HG03196 (cell line): ENCODE measurements around the gene HMCN1.

Source experiments
- ATAC-seq: cut with Tn5 transposase; IDR thresholded peaks from one replicate; pipeline ENCODE4 v1.9.1; 2021; ENCODE audit not compliant: unreplicated experiment

HMCN1 gene

DNA sequence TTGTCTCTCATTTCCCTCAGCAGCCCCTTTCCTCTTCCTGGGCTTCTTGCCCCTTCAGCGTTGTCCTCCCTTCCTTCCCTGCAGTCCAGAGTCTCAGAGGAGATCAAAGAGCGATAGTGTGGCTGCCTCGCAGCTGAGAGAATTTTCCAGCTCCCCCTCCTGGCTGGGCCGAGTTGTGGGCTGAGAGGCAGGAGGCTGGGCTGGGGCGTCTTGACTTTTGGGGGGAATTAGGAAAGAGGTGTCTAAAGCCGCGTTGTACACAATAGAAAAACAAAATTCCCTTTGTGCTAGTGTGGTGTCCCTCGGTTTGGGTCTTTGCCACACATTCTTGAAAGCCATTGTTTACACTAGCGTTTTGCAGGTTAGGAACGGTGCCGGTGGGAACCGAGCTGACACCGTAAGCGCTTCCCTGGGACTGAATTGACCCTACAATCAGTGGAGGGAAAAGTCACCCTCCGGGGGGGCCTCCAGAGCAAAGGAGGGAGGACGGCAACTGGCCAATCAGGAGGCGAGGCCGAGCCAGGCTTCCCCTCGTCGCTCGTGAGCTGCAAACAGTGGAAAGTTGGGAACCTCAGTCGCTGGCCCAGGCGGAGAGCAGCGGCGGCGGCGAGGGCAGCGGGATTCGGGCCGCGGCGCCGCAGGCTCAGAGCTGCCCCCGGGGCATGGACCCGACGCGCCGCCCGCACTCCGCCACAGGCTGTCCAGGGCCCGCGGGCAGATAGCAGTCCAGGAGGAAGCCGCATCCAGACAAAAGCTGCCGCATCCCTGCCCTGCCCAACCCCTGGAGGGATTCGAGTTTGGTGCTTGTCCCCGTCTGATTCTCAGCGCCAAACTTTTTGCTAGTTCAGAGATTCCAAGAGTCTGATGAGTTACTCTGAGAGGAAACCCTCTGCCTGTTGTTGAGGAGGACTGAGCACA, at the start of gene HMCN1:
Gene HMCN1 (plus strand): TSS at position 574 of the 918 bp plus-strand sequence. CDS start 389 bp downstream, outside the sequence.
- no peak for ATAC-seq

DNA sequence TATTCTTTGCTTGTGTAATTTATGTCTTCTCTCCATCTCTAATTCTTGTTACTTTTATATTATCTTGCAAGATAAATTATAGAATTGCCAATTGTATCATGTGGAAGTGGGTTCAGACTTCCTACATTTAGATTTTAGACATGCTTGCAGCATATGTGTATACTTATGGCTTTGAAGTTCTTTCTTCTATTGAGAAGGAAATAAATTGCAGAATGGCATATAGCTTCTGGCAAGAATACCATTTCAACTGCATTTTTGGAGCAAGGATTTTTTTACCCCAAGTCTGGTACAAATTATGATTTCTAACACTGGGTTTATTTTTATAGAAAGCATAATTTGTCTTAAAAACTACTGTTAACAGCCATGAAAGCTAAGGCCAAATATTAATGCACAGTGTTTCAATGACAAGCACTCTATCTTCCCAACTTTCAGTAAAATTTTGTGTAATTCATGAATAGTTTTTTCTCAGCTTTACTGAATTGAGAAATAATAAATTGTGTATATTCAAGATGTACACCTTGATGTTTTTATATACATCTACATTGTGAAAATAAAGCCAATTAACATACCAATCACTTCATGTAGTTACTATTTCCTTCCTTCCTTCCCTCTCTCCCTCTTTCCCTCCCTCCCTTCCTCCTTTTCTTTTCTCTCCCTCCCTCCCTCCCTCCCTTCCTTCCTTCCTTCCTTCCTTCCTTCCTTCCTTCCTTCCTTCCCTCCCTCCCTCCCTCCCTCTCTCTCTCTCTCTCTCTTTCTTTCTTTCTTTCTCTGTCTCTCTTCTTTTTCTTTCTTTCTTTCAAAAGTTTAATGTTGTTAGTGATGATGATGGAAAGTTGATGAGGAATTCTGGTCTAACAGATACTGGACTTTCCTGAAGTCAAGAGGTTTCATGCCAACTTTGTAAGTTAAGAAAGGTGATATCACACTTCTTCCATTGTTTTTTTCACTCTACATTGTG, 47.1 kb upstream of the HMCN1 start:
- ATAC-seq, result no peak

DNA sequence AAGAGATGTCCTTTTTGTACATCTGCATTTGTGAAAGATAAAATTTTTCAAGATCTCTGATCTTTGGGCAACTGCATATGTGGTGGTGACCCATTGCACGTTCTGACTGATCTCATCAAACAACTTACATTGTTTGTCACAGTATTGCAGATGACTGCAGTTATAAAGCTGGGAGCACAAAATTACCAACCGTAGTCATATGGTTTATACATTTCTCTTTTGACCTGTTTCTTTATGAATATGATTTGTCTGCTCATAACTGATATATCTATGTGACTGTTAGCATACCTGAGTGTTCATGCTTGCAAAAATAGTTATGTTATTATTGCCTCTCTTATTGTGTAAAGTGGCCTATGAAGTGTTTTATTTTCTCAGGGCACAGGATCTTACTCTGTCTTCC, 43.7 kb upstream of the HMCN1 start:
- no peak for ATAC-seq

DNA sequence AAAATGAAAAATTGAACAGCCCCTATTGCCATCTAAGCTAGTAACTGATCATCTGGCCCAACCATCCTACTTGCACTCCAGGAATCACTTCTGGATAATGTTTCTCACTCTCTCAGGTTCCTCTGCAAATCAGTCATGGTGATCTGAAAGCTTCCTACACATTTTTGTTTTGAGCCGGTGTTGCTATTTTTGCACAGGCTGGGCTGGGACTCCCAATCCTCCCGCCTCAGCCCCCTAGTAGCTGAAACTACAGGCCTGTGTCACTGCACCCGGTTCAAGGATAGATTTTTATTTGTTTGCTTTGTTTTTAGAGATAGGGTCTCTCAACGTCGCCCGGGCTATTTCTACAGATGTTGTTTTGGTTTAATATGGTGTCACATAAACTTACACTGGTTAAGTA, 40.5 kb upstream of the HMCN1 start:
- ATAC-seq, result no peak

DNA sequence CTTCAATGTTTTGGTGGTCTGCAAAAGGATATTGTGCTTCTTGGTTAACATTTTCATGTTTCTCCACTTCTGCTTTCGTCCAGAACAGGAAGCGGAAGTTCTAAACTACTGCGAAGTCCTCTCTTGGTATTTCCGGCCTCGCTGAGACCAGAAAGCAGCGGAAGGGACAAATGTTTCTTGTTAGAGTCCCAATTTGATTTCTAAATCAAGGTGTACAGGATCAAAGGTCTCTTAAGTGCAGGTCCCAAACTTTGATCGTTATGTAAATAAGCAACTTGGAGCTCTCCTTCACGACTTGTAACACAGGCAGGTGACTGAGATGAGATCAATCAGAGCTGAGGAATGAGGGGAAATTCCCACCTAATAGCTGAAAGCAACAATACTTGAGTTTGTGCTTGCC, 40.1 kb upstream of the HMCN1 start:
- peak; percentile 92 for ATAC-seq

DNA sequence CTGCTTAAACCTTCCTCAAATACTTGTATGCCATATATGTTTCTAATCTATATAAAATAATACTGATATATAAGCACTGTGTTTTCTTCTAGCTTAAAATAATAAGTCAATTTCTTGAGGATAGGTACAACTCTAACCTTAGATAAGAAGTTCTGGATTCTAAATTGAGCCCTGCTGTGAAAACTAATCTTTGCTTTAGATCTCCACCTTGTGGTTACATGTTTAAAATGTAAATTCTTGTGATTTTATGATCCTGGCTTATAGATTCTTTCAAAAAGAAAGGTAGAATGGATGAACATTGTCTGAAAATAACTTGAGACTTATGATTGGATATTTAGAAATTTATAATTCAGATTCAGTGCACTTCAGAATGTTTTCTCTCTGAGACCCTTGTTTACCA, 38.9 kb upstream of the HMCN1 start:
- ATAC-seq, result no peak

DNA sequence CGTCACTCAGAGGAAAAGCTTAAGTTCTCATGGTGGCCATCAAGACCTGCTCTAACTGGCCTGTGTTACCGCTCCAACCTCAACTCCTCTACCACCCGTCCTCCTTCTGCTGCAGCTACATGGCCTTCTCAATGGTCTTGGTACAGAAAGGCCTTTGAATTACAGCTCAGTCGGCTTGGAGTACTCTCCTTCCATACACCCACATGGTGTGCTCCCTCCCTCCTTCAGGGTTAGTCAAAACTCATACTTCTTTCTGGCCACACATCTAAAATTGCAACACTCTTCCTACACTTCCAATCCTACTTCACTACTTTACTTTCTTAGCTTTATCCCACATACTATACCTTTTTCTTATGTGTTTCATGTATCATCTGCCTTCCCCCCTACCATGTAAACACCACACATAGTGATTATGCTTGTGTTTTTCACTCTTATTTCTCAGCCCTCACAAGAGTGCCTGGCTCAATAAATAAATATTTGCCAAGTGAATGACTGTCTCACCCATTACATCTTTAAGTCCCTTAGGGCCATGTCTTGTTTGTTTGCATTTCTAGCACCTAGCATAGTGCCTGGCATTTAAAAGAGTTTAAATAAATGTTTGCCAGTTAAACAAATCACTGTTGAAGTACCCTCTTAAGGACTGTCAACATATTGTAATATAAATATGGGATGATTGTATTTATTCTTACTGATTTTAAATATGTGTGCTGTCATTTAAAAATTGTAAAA, 37.6 kb upstream of the HMCN1 start:
- no peak for ATAC-seq

DNA sequence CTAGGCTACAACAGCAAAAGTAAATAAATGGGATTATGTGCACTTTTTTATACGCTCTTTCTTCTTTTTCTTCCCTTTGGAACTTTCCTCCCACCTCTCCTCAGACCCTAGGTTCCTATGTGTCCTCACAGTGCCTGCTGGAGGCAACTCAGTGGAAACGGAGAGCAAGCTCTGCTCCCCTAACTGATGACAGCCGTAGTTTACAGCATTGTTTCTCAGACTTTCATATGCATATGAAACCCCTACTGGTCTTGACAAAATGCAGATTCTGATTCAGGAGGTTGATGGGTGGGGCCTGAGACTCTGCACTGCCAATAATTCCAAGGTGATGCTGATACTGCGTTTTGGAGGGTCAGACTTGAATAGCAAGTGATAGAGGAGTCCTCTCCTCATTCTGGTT, 34.3 kb upstream of the HMCN1 start:
- no peak for ATAC-seq

DNA sequence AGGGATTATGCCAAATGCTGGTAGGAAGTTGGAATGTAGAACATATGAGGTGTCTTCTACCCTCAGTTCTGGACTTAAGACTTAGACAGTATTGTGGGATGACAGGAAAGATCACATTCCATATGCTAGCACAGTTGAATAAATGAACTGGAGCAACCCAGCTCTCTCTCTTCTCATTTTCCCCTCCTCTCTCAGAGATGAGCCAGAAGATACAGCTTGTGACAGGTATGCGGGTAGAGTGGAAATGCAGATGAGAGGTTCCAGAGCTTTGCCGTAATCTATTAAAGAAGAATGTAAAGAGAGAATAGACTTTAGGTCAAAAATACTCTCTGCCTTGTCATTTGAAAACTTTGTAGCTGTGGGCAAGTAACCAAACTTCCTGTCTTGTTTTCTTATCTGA, 32.5 kb upstream of the HMCN1 start:
- no peak for ATAC-seq

DNA sequence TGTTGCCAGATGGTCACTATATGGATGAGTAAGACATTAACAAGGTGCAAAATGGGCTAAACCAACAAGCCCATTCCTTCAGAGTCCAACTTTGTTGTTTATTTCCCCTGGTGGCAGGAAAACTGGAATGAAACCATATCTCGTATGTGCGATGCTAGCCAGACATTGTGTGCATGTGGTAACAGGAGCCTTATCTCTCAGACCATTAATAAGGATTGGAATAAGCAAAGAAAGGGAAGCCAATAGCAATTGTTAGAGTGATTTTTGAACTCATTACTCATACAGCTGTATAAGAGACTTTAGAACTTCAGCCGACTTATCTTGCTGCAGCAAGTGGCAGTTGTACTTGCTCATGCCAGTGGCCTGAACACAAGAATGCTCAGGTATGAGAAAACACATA, 30.0 kb upstream of the HMCN1 start:
- ATAC-seq, result no peak

- ATAC-seq, result no peak
These were observed 18.1 kb upstream of the HMCN1 start for GRCh38 chr1:185716095-185716494.

- ATAC-seq, result no peak
These were observed 15.2 kb upstream of the HMCN1 start for GRCh38 chr1:185719021-185719420.

DNA sequence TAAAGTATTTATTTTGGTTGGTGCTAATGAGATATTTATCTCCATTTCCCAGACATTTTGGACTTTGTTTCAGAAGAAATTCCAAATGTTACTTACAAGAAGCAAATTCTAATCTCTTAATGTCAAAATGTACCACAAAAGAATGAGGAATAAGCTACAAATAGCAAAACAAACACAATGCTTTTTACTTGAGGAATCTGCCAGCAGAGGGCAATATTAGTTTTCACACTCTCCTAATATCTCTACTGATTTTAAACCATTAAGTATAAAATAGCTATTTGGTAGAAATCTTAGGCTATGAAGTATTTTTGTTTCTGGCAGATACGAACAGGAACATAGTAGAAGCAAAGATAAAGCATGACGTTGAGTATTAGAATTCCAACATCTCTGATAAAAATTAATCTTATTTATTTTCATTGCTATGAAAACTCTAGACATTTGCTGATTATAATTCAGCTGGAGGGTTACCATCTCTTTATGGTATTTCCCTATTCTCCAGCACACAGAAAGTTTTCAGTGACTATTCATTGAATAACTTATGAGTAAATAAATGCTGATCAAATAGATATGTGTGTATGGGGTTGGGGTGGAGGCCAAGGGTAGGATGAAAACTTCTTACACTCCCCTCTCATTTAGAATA, 13.4 kb upstream of the HMCN1 start:
- ATAC-seq, result no peak

GRCh38 chr1:185721553-185721952, 12.6 kb upstream of the HMCN1 start:
- ATAC-seq, result no peak

DNA sequence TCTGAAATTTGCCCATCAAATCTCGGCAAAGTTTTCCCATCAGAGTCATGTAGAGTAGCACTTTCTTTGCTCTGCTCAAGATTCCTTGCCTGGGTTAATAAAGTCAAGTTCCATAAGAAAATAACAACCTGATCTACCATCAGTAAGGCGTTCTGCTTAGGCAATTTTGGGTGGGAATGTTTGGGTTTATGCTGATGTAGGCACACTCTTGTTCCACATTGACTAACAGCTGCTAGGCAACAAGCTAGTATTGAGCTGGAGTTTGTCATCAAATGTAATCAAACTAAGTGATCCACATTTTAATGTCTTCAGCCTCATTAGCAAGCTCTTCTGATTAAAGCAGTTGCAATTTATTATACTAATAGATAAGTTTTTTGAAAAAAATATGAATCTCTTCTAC, 12.1 kb upstream of the HMCN1 start:
- no peak for ATAC-seq

DNA sequence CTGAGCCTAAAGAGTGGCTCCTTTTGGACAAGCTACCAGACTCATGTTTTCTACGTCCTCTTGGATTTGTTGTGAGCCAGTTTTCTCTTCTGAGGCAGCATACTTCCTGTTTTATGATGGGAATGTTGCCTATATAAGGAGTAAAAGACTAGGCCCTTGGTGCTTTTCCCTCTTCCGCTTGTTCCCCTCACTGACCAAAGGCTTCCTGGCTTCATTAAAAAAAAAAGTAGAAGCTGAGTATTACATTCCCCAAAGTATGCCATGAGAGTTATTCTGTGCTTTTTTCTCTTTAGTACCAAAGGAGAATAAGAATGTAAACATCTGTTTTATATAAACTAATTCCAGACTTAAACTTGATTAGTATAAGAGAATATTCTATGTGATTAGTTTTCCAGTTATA, 6.5 kb upstream of the HMCN1 start:
- ATAC-seq, result no peak

DNA sequence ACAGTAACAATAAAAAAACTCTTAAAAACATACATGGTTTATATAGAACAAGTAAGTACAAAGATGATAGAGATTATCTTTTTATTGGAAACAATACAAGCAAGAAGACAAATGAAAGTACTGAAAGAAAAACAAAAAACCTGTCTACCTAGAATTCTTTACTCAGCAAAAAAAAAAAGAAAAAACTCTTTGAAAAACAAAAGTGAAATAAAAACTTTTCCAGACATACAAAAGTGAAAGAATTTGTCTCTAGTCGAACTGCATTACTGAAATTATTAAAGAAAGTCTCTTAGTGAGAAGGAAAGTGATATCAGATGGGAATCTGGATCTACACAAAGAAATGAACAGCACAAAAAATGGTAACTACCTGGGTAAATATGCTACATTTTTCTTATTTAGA, 2.7 kb upstream of the HMCN1 start:
- ATAC-seq, result no peak

DNA sequence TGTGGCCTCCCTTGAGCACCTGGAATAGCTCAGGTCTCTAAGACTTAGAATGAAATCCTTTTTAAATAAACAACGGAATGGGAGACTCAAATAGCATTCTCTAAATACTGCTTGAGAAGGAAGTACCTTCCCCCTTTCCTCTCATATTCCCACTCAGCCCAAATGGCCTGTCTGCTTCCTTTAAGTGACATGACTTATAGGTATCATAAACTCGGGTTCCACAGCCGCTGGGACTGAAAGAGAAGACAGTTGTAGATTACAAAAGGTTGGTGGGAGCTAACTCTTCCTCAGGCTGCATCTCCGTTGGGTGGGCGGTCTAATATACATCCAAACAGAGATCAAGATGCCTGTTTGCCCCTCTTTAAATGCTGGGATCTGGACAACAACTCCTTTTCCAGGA, 1.2 kb upstream of the HMCN1 start:
- ATAC-seq, result no peak

DNA sequence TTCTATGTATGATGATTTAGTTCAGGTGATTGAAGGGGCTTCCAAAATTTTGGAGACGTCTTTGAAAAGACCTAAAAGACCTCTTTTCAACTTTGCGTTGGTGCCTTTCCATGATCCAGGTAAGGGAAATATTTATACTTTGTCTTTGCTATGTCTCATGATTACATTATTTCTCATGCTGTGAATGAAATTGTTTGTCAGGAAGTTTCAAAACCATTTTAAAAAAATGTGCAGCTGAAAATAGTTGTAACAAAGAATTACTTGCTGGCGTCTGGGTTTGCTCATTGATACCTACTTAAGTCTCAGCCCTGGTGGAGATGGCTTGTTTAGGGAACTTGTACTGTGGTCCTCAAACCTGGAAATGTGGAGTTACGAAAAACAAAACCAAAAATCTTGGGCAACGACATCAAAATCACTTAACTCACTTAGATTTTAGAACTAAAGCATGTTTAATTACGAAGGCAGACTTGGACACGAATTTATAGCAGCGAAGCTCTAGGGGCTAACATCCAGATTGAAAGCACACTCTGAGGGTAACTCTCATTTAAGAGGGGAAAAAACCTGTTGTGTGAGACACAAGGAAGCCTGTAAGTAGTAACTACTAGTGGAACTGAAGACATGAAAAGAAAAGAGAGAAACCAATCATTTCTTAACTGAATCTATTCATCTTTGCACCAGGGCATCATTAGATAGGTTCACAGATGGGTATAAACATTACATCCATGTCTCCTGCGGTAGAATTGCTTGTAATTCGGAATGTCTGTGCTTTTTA, 924 bp downstream of the HMCN1 start:
- ATAC-seq, result no peak

- ATAC-seq, result no peak
These were observed 1.5 kb downstream of the HMCN1 start for GRCh38 chr1:185735701-185736064.
